ENCODE results near the gene SECTM1. TPM values are rescaled to one million over a fixed set of nuclear protein-coding genes. Genes with fewer than 3 reads are reported as not detected.

Gene SECTM1
- total RNA-seq, 5 donors from 2014 or later (not counting 1 experiment from before 2014, with no cell fraction given): 1.3 to 5.1 (median 4.4) TPM

DNA sequence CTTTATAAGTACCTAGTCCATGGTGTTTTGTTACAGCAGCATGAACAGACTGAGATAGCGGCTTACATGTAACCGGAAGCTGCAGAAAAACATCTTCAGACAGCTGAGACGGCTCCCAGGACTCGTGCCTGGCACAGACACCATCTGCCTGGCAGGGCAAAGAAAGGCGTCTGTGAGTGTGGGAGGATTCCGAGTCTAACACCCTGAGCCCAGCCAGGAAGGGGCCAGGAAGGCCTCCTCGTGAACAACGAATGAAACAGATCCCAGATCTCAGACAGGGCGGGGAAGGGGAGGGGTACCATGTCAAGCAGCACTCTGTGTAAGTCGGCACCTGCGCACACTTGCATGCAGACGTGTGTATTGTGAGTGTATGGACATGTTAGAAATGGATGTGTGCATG, 55.7 kb downstream of the SECTM1 start:
- H3K4me3 Mint-ChIP-seq: no peak overlapping the region
- peaks cover 8 to 20% (median 9%) of the 10 kb centered on the region in 3 donors for H3K4me1 Mint-ChIP-seq
- H3K27me3 Mint-ChIP-seq: no peaks in the 10 kb centered on the region
- no peaks in the 10 kb centered on the region for H3K36me3 Mint-ChIP-seq
- no peaks in the 10 kb centered on the region for H3K9me3 ChIP-seq
- no peak overlapping the region for H3K27ac Mint-ChIP-seq
- peaks cover 0 to 35% of the 10 kb centered on the region in 2 experiments for H3K4me1 ChIP-seq (ENCODE audit: control insufficient read depth in 1 of 2, extremely low read depth in 1 of 2, insufficient read depth in 2 of 2, low read length in 2 of 2)
- POLR2A ChIA-PET: no interaction called here
- no peak overlapping the region for H3K27ac ChIP-seq (ENCODE audit: low read length)
- no peaks in the 10 kb centered on the region for H3K9me3 Mint-ChIP-seq
- CTCF ChIA-PET: no interaction called here
- 93% methylated on average over 9 of the region's 12 CpGs for WGBS (ENCODE audit: insufficient coverage)
- peaks cover 0 to 17% of the 10 kb centered on the region in 2 experiments for H3K27me3 ChIP-seq (replicated peaks in 1 of 2; ENCODE audit: control insufficient read depth in 2 of 2, extremely low read depth in 1 of 2, insufficient read depth in 2 of 2, low read length in 1 of 2)
- no peak for ATAC-seq (replicated peaks in 1 of 4)
- DNase-seq: no peak
- no peak overlapping the region for H3K4me3 ChIP-seq (ENCODE audit: control insufficient read depth in 1 of 2, extremely low read depth in 1 of 2, low read length in 1 of 2)
- H3K36me3 ChIP-seq (ENCODE audit: control insufficient read depth in 2 of 2, extremely low read depth in 1 of 2, insufficient read depth in 1 of 2, low read length in 1 of 2): no peaks in the 10 kb centered on the region

DNA sequence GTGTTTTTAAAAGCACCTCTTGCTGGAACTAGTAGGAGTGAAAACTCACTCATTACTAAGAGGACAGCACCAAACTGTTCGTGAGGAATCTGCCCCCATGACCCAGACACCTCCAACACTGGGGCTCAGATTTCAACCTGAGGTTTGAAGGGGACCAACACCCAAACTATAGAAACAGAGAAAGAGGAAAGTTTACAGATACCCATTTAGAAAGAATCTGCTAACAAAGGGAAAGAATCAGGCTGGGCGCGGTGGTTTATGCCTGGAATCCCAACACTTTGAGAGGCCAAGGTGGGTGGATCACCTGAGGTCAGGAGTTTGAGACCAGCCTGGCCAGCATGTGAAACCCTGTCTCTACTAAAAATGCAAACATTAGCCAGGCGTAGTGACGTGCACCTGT, 56.6 kb downstream of the SECTM1 start:
- Mint-ChIP-seq H3K9me3 (no peaks in the 10 kb centered on the region), H3K27ac (no peak overlapping the region), H3K4me3 (no peak overlapping the region), H3K4me1 (peaks cover 15 to 26% (median 16%) of the 10 kb centered on the region in 3 donors), H3K27me3 (no peaks in the 10 kb centered on the region), H3K36me3 (peaks cover 5% of the 10 kb centered on the region)
- ChIA-PET POLR2A (interaction anchor here in 1 of 2 donors (0.7 kb wide), 1 partner anchor 49 kb away, joined by 3 read pairs; no protein-coding TSS in a partner anchor), CTCF (no interaction called here)
- Histone ChIP-seq H3K4me1 (ENCODE audit: control insufficient read depth in 1 of 2, extremely low read depth in 1 of 2, insufficient read depth in 2 of 2, low read length in 2 of 2) (peaks cover 3 to 33% of the 10 kb centered on the region in 2 experiments), H3K4me3 (ENCODE audit: control insufficient read depth in 1 of 2, extremely low read depth in 1 of 2, low read length in 1 of 2) (no peak overlapping the region), H3K27me3 (replicated peaks in 1 of 2; ENCODE audit: control insufficient read depth in 2 of 2, extremely low read depth in 1 of 2, insufficient read depth in 2 of 2, low read length in 1 of 2) (peaks cover 0 to 11% of the 10 kb centered on the region in 2 experiments), H3K9me3 (no peaks in the 10 kb centered on the region), H3K27ac (ENCODE audit: low read length) (no peak overlapping the region), H3K36me3 (ENCODE audit: control insufficient read depth in 2 of 2, extremely low read depth in 1 of 2, insufficient read depth in 1 of 2, low read length in 1 of 2) (no peaks in the 10 kb centered on the region)
- 92% methylated on average over 2 of the region's 5 CpGs for WGBS (ENCODE audit: insufficient coverage)
- ATAC-seq (replicated peaks in 1 of 4) (no peak), DNase-seq (no peak)

DNA sequence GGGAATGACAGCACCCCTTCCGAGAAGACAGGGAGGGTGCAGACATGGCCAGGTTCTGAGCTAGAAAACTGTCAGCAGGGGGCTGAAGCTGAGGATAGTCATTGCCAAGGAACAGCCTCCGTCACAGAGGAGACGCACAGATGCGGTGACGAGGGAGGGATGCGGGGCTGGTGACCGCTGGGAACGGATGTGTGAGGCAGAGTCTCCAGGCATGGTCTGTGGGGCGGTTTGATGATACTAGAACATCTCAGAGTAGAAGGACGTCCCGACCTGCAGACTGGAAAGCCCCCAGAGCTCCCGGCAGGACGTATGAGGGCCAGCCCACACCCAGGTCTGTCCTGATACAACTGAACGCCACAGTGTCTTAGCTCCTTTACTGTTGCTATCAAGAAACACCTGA, 58.2 kb downstream of the SECTM1 start:
- Mint-ChIP-seq H3K36me3 (peaks cover 11% of the 10 kb centered on the region), H3K27me3 (no peaks in the 10 kb centered on the region), H3K27ac (peak overlapping the region in 1 of 2 donors; percentile 39), H3K4me3 (no peak overlapping the region), H3K4me1 (peaks cover 24 to 29% (median 25%) of the 10 kb centered on the region in 3 donors), H3K9me3 (no peaks in the 10 kb centered on the region)
- DNase-seq (no peak), ATAC-seq (replicated peaks in 1 of 4) (no peak)
- ChIA-PET CTCF (no interaction called here), POLR2A (no interaction called here)
- peaks cover 9 to 34% of the 10 kb centered on the region in 2 experiments for H3K4me1 ChIP-seq (ENCODE audit: control insufficient read depth in 1 of 2, extremely low read depth in 1 of 2, insufficient read depth in 2 of 2, low read length in 2 of 2)
- H3K9me3 ChIP-seq: no peaks in the 10 kb centered on the region
- WGBS (ENCODE audit: insufficient coverage): 91% methylated on average over 8 of the region's 14 CpGs
- no peak overlapping the region for H3K4me3 ChIP-seq (ENCODE audit: control insufficient read depth in 1 of 2, extremely low read depth in 1 of 2, low read length in 1 of 2)
- no peak overlapping the region for H3K27ac ChIP-seq (ENCODE audit: low read length)
- peaks cover 4 to 14% of the 10 kb centered on the region in 2 donors for H3K36me3 ChIP-seq (ENCODE audit: control insufficient read depth in 2 of 2, extremely low read depth in 1 of 2, insufficient read depth in 1 of 2, low read length in 1 of 2)
- H3K27me3 ChIP-seq (replicated peaks in 1 of 2; ENCODE audit: control insufficient read depth in 2 of 2, extremely low read depth in 1 of 2, insufficient read depth in 2 of 2, low read length in 1 of 2): peaks cover 0 to 11% of the 10 kb centered on the region in 2 experiments

DNA sequence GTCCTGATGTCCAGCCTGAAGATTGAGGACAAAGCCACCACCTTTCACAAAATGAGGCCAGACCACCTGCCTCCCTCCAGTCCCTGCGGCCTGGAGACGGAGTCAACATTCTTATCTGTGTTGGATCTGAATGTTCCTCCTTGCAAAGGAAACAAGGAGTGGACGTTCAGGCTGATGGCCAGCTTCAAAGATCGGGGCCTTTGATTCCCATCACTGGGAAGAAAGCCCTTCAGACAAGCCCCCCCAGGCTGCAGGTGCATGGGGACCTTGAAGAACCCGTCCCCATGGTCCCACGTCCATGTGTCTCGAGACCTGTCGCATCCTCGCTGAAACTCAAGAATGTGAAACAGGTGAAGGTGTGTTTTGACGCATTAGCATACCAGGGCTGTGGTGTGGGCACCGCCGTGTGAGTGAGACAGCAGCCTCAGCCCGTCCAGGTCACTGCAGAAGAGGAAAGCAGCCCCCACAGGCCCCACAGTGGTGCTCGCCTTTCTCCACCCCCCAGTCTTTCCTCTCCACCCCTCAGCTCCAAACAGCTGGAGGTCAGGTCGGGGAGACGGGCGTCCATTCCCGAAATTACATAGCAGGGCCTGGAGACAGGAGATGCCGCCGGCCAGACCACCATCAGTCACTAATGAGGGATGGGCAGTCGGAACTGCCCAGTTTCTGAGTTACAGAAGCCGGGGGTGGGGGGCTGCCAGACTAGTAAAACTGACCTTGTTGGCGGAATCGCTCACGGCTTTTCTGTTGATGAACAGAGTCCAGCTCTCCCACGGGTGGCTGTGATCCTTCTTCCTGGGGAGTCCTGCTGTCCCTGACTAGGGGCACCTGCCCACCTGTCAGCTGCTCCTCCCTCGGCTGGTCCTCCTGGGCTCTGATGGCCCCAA, 59.2 kb downstream of the SECTM1 start:
- H3K36me3 ChIP-seq (ENCODE audit: control insufficient read depth in 2 of 2, extremely low read depth in 1 of 2, insufficient read depth in 1 of 2, low read length in 1 of 2): peaks cover 4 to 24% of the 10 kb centered on the region in 2 donors
- no peaks in the 10 kb centered on the region for H3K9me3 ChIP-seq
- POLR2A ChIA-PET: no interaction called here
- H3K27me3 ChIP-seq (replicated peaks in 1 of 2; ENCODE audit: control insufficient read depth in 2 of 2, extremely low read depth in 1 of 2, insufficient read depth in 2 of 2, low read length in 1 of 2): peaks cover 0 to 11% of the 10 kb centered on the region in 2 experiments
- H3K9me3 Mint-ChIP-seq: no peaks in the 10 kb centered on the region
- H3K27ac ChIP-seq (ENCODE audit: low read length): no peak overlapping the region
- peaks cover 18% of the 10 kb centered on the region for H3K36me3 Mint-ChIP-seq
- peaks cover 9 to 43% of the 10 kb centered on the region in 2 experiments for H3K4me1 ChIP-seq (ENCODE audit: control insufficient read depth in 1 of 2, extremely low read depth in 1 of 2, insufficient read depth in 2 of 2, low read length in 2 of 2)
- 83% methylated on average over 17 of the region's 27 CpGs for whole genome bisulfite sequencing (ENCODE audit: insufficient coverage)
- ATAC-seq (replicated peaks in 1 of 4): no peak
- DNase-seq: no peak
- peaks cover 34 to 39% (median 34%) of the 10 kb centered on the region in 3 donors for H3K4me1 Mint-ChIP-seq
- CTCF ChIA-PET: interaction anchor here in 1 of 2 donors (1.5 kb wide), 1 partner anchor 24 kb away, joined by 4 read pairs; no protein-coding TSS in a partner anchor
- peak overlapping the region; percentile 39 to 95 (median 87) for H3K4me3 Mint-ChIP-seq
- H3K27ac Mint-ChIP-seq: peak overlapping the region; percentile 15 to 55
- H3K4me3 ChIP-seq (ENCODE audit: control insufficient read depth in 1 of 2, extremely low read depth in 1 of 2, low read length in 1 of 2): peak overlapping the region in 1 of 2 donors; percentile 65
- H3K27me3 Mint-ChIP-seq: no peaks in the 10 kb centered on the region

DNA sequence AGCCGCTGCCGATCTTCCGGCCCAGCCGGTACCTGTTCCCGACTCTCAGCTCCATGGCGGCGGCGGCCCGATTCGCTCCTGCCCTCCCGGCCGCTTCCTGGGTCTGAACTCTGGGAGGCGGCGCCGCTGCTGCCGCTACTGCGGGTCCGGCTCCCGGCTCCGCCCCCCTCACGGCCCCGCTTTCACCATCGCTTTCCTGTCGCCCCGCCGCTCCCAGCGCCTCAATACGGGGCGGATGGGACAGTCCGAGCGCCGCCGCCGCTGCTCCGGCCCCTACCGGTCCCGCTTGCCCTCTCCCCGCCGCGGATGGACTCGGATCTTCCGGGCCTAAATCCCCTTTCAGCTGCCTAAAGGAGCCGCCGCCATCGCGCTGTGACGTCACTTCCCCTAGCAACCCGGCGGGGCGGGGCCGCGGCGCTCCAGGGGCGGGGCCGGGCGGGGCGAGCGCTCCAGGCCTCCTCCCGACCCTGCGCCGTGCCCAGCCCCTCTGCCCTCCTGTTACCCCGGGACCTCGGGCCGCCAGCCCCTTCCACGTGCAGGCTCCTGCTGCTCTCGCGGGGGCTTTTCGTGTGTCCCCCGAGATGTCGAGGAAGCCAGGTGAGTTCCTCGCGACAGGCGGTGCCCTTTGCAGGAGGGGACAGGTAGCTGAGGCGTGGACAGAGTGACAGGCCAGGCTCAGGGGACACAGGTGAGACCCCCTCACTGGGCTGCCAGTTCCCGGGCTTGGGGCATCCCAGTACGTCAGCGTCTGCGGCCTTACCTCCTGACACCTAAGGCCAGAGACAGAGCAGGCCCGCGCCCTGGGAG, 60.0 kb downstream of the SECTM1 start, which contains the start of gene CSNK1D:
CSNK1D (minus strand) TSS at position 374 of the 807 bp plus-strand sequence; CDS start at position 55, 319 bp downstream.
- ATAC-seq (replicated peaks in 1 of 4) (peak; percentile 85 to 92 (median 88)), DNase-seq (peak; percentile 70 to 96 (median 87))
- CTCF ChIA-PET: interaction anchor here (0.7 to 1.5 kb wide), 3 partner anchors 24 to 37 kb away, joined by 3 to 4 read pairs (median 4); no protein-coding TSS in a partner anchor
- Mint-ChIP-seq H3K27me3 (no peaks in the 10 kb centered on the region), H3K9me3 (no peaks in the 10 kb centered on the region), H3K27ac (peak within 1 kb of the TSS; percentile 97), H3K4me3 (peak within 1 kb of the TSS; percentile 87 to 97 (median 95)), H3K36me3 (peaks cover 21% of the 10 kb centered on the region), H3K4me1 (peaks cover 42 to 47% (median 43%) of the 10 kb centered on the region in 3 donors)
- Histone ChIP-seq H3K27ac (ENCODE audit: low read length) (peak within 1 kb of the TSS; percentile 75), H3K4me3 (ENCODE audit: control insufficient read depth in 1 of 2, extremely low read depth in 1 of 2, low read length in 1 of 2) (peak within 1 kb of the TSS; percentile 65 to 68), H3K9me3 (no peaks in the 10 kb centered on the region), H3K4me1 (ENCODE audit: control insufficient read depth in 1 of 2, extremely low read depth in 1 of 2, insufficient read depth in 2 of 2, low read length in 2 of 2) (peaks cover 11 to 52% of the 10 kb centered on the region in 2 experiments), H3K27me3 (replicated peaks in 1 of 2; ENCODE audit: control insufficient read depth in 2 of 2, extremely low read depth in 1 of 2, insufficient read depth in 2 of 2, low read length in 1 of 2) (peaks cover 0 to 11% of the 10 kb centered on the region in 2 experiments), H3K36me3 (ENCODE audit: control insufficient read depth in 2 of 2, extremely low read depth in 1 of 2, insufficient read depth in 1 of 2, low read length in 1 of 2) (peaks cover 4 to 30% of the 10 kb centered on the region in 2 donors)
- POLR2A ChIA-PET: no interaction called here
- whole genome bisulfite sequencing (ENCODE audit: insufficient coverage): 6% methylated on average over 70 of the region's 80 CpGs

Data from T-cell (primary cell).